AG09309 (cell line): ENCODE results near the gene DNM3.

Experiments
- DNase-seq: peaks from one replicate; pipeline ENCODE4 v3.0.0-alpha.2; 2010; ENCODE audit warnings: low read depth
- H3K4me3 ChIP-seq: 2 replicates; pipeline ENCODE4 v1.5.1; 2011; ENCODE audit warnings: mild to moderate bottlenecking, low read depth, low read length, moderate library complexity; ENCODE audit not compliant: control insufficient read depth
- CTCF ChIP-seq: IDR thresholded peaks from 2 replicates; pipeline ENCODE4 v1.5.1; 2011; ENCODE audit warnings: mild to moderate bottlenecking, low read depth, low read length, inconsistent platforms; ENCODE audit not compliant: insufficient read depth, control insufficient read depth; ENCODE audit errors: missing control alignments

DNM3 gene

DNA sequence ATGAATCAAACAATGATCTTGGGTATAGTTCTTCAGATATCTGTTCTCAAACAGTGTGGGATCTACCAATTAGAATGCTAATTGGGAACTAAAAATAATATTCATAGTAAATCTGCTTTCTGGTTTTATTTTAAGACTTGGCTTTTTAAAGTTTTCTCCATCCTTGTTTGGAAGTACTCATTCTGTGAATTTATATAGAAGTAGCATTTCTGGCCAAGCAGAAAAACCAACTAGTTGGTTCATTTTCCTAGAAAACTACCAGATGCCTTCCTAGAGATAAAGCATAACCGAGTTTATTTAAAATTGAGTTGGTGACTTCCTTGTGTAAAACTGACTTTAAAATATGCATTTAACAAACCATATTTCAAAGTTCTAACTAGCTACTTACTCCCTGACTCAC is 48.8 kb downstream of the DNM3 start:
- no peak for DNase-seq
- no peak overlapping the region for H3K4me3 ChIP-seq
- no peak for TF ChIP-seq CTCF

DNA sequence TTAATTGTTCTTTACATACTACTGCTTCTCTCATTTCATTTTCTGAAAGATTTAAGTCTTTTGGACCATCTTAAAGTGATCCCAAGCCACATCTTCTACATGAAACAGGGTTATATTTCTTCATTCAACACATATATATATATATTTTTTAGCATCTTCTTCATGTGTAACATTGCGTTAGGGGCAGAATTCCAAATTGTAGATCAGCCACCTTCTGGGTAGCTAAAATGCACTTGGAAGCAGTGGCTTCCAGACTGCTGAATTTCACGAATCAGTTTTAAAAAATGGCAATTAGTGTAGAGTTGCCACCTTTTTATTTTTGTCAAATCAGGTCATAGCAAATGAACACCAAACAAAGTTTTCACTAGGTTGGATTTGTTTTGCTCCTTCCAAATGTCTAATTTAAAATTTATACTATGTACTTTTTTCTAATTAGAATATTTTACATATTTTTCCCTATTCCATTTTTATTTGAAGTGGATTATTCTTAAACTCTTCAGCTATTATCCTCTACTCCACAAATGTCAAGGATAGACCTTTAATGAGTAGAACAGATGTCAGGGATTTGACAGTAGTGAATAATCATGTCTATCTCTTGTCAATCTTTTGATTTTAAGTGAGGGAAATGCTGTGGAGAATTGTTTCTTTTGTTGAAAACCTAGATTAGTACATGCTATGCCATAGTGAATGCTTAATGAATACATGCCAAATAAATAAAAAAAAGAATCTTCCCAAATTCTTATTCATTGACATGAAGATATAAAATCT is 55.8 kb downstream of the DNM3 start:
- no peak for TF ChIP-seq CTCF
- H3K4me3 ChIP-seq: no peak overlapping the region
- no peak for DNase-seq

DNA sequence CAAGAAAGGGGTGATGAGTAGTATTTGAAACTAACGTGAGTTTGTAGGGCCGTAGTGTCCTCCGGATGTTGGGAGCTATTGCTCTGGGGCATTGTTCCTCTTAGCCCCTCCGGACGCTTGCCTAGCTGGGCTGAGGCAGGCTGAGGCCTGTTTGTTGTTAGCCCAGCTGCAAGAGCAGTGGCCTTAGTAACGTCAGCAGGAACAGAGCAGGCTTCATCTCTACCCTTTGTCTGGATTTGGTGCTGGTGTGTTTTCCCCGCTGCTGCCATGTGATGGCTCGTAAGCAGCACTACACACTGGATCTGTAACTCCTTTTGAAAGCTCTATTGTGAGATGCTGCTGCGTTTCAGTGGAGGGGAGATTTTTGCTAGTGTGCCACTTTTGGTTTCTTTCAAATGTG is 57.6 kb downstream of the DNM3 start:
- no peak overlapping the region for H3K4me3 ChIP-seq

DNA sequence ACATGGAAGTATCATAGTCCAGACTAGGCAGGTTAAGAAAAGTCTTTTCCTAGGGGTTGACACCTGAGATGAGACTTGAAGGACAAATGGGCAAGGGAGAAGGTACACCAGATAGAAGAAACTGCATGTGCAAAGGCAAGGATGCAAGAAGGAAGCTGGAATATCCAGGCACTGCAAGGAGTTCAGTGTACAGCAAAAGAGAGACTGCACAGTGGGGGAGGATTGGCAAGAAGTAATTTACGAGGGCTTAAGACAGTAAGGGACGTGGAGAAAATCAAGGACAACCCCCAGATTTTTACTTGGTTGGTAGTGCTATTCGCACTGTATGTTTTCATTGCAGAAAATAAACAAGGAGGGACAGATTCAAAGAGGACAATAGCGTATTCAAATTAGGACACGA is 58.5 kb downstream of the DNM3 start:
- DNase-seq: no peak
- no peak overlapping the region for H3K4me3 ChIP-seq
- no peak for TF ChIP-seq CTCF

More for the DNA sequence above, 57.6 kb downstream of the DNM3 start:
- TF ChIP-seq CTCF: no peak
- DNase-seq: no peak

- no peak for DNase-seq
Observed at GRCh38 chr1:171901245-171901644, 59.9 kb downstream of the DNM3 start.

GRCh38 chr1:171902527-171902926 is 61.2 kb downstream of the DNM3 start:
- no peak for TF ChIP-seq CTCF
- DNase-seq: no peak
- H3K4me3 ChIP-seq: no peak overlapping the region

More at GRCh38 chr1:171901245-171901644, 59.9 kb downstream of the DNM3 start:
- TF ChIP-seq CTCF: no peak
- no peak overlapping the region for H3K4me3 ChIP-seq
